Measurements from ENCODE around the gene SPDYE6. TPM values are rescaled to one million over a fixed set of nuclear protein-coding genes. Genes with fewer than 3 reads are reported as not detected.
"Not testable (repeated sequence)": the region's sequence is repeated elsewhere in the genome, so short reads cannot be mapped to it uniquely, and the experiment has no call there.

The SPDYE6 gene
- total RNA-seq, 1 donor: not detected

- H3K4me3 ChIP-seq (ENCODE audit: low read depth, low read length): no peak overlapping the region
- TF ChIP-seq CTCF (IDR thresholded peaks at IDR 0.05; ENCODE audit: insufficient read depth, low read depth, low read length): no peak
- DNase-seq (ENCODE audit: low read depth): no peak
These were observed 30.8 kb upstream of the SPDYE6 start for GRCh38 chr7:102387064-102387463.

- not testable (repeated sequence) for DNase-seq (ENCODE audit: low read depth)
These were observed 25.6 kb upstream of the SPDYE6 start for GRCh38 chr7:102381696-102382425.

GRCh38 chr7:102380837-102381236, 24.6 kb upstream of the SPDYE6 start:
- not testable (repeated sequence) for DNase-seq (ENCODE audit: low read depth); H3K4me3 ChIP-seq (ENCODE audit: low read depth, low read length)

More at GRCh38 chr7:102381696-102382425, 25.6 kb upstream of the SPDYE6 start:
- not testable (repeated sequence) for H3K4me3 ChIP-seq (ENCODE audit: low read depth, low read length)

GRCh38 chr7:102376964-102377466, 20.8 kb upstream of the SPDYE6 start:
- H3K4me3 ChIP-seq (ENCODE audit: low read depth, low read length): no peak overlapping the region
- DNase-seq (ENCODE audit: low read depth): no peak
- no peak for TF ChIP-seq CTCF (IDR thresholded peaks at IDR 0.05; ENCODE audit: insufficient read depth, low read depth, low read length)

DNA sequence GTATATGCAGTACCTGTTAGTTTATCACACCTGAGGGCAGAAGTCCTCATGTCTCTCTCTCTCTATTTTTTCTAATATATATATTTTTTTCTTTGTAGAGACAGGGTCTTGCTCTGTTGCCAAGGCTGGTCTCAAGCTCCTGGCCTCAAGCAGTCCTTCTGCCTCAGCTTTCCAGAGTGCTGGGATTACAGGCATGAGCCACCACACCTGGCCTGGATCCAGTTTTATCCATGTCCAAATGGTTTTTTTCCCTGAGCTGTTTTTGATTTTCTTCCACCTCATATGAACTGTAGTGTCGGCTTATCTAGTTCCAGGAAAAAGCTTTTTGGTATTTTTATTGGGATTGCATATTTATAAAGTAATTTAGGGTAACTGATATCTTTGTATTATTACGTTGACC, 16.6 kb upstream of the SPDYE6 start:
- not testable (repeated sequence) for H3K4me3 ChIP-seq (ENCODE audit: low read depth, low read length); DNase-seq (ENCODE audit: low read depth)

GRCh38 chr7:102370038-102370437, 13.8 kb upstream of the SPDYE6 start:
- not testable (repeated sequence) for DNase-seq (ENCODE audit: low read depth); H3K4me3 ChIP-seq (ENCODE audit: low read depth, low read length)

GRCh38 chr7:102365390-102365789, 9.1 kb upstream of the SPDYE6 start:
- DNase-seq (ENCODE audit: low read depth); H3K4me3 ChIP-seq (ENCODE audit: low read depth, low read length): not testable (repeated sequence)

- H3K4me3 ChIP-seq (ENCODE audit: low read depth, low read length): peak overlapping the region; percentile 69
- peak; percentile 2 for DNase-seq (ENCODE audit: low read depth)
These were observed 8.2 kb upstream of the SPDYE6 start for GRCh38 chr7:102364394-102364886.

- peak; percentile 19 for TF ChIP-seq CTCF (IDR thresholded peaks at IDR 0.05; ENCODE audit: insufficient read depth, low read depth, low read length)
- DNase-seq (ENCODE audit: low read depth): peak; percentile 99
- H3K4me3 ChIP-seq (ENCODE audit: low read depth, low read length): peak overlapping the region; percentile 69
These were observed 7.5 kb upstream of the SPDYE6 start for GRCh38 chr7:102363549-102364393.

DNA sequence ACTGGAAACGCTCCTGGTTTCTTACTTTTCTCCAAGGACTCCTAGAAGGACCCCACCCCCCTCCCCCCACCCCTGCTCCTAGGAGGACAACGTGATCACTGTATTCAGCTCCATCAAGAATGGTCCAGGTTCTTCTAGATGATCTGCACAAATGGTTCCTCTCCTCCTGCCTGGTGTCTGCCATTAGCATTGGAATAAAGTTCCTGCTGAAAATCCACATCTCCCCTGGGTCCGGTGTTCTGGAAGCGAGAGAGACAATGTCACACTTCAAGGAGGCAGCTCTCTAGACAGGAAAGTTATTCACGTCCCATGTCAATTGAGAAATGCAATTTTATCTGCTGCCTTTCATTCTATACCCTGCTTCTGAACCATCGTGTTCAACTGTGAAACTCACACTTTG, 9.3 kb downstream of the SPDYE6 start:
- H3K4me3 ChIP-seq (ENCODE audit: low read depth, low read length); DNase-seq (ENCODE audit: low read depth): not testable (repeated sequence)

DNA sequence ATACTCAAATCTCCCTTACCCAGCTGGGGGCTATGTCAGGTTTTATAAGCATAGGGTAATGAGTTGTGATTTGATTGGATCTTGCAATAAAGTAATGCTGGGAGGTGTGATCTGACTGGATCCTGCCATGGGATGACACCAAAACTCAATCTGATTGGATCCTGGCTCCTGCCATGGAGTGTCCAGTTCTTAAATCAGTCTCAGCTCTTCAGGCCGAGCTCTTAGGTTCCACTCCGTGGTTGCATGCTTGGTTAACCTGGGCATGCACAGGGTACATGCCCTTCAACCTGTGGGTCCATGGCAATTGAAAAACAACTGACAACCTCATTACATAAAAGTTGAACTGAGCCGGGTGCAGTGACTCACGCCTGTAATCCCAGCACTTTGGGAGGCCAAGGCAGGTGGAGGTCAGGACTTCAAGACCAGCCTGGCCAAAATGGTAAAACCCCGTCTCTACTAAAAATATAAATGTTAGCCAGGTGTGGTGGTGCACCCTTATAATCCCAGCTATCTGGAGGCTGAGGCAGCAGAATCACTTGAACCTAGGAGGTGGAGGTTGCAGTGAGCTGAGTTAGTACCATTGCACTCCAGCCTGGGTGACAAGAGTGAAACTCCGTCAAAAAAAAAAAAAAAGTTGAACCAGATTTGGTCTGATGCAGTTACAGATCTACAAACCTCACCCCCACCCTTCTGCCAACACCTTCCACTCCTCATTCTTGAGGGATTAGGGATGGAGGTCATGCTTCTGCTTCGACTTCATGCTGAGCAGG, 15.5 kb downstream of the SPDYE6 start:
- H3K4me3 ChIP-seq (ENCODE audit: low read depth, low read length); DNase-seq (ENCODE audit: low read depth): not testable (repeated sequence)

GRCh38 chr7:102337420-102337819, 18.8 kb downstream of the SPDYE6 start:
- H3K4me3 ChIP-seq (ENCODE audit: low read depth, low read length); DNase-seq (ENCODE audit: low read depth): not testable (repeated sequence)

DNA sequence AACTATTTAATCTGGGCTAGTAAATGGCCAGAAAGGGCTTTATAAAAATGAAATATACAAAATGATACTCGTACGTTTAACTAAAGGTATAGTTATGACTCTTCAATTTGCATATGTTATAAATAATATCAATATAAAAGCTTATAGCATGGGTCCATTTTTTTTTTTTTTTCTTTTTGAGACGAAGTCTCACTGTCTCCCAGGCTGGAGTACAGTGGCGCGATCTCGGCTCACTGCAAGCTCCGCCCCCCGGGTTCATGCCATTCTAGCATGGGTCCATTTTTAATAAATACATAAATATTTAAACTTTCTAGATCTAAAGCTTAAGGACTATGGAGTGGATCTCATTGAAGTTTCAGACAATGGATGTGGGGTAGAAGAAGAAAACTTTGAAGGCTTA, 19.2 kb downstream of the SPDYE6 start:
- not testable (repeated sequence) for DNase-seq (ENCODE audit: low read depth); H3K4me3 ChIP-seq (ENCODE audit: low read depth, low read length)

- not testable (repeated sequence) for DNase-seq (ENCODE audit: low read depth); H3K4me3 ChIP-seq (ENCODE audit: low read depth, low read length)
These were observed 20.7 kb downstream of the SPDYE6 start for GRCh38 chr7:102335574-102335973.

Measured in fibroblast of villous mesenchyme (primary cell).